Esophagus (tissue), 2 donors: ENCODE data around the gene IMMP2L. TPM values are rescaled to one million over a fixed set of nuclear protein-coding genes. Genes with fewer than 3 reads are reported as not detected.
"Not testable (repeated sequence)": the region's sequence is repeated elsewhere in the genome, so short reads cannot be mapped to it uniquely, and the experiment has no call there.

Source experiments
- H3K27ac ChIP-seq, 2 donors: one replicate each; pipeline ENCODE4 v1.5.1; 2013; ENCODE audit warnings: low read depth in 2 of 2, mild to moderate bottlenecking in 2 of 2, inconsistent platforms in 1 of 2, low read length in 1 of 2, moderate library complexity in 1 of 2
- H3K27me3 ChIP-seq, 2 donors: one replicate each; pipeline ENCODE4 v1.6.1; 2013; ENCODE audit warnings: low read length in 2 of 2, control low read depth in 1 of 2, mild to moderate bottlenecking in 1 of 2; ENCODE audit not compliant: insufficient read depth in 2 of 2, control insufficient read depth in 1 of 2
- H3K36me3 ChIP-seq, 2 donors: one replicate each; pipeline ENCODE4 v1.6.1; 2013; ENCODE audit warnings: low read length in 1 of 2; ENCODE audit not compliant: control insufficient read depth in 2 of 2, insufficient read depth in 2 of 2
- H3K4me1 ChIP-seq, 2 donors: one replicate each; pipeline ENCODE4 v1.6.1; 2013; ENCODE audit warnings: low read length in 1 of 2; ENCODE audit not compliant: control insufficient read depth in 2 of 2, insufficient read depth in 2 of 2
- H3K4me3 ChIP-seq, 2 donors: one replicate each; pipeline ENCODE4 v1.5.1; 2013; ENCODE audit warnings: low read length in 2 of 2, mild to moderate bottlenecking in 2 of 2, low read depth in 1 of 2, moderate library complexity in 1 of 2
- H3K9me3 ChIP-seq, 2 donors: one replicate each; pipeline ENCODE4 v1.6.1; 2013; ENCODE audit warnings: mild to moderate bottlenecking in 2 of 2, low read depth in 1 of 2, low read length in 1 of 2, moderate library complexity in 1 of 2; ENCODE audit not compliant: control insufficient read depth in 2 of 2, insufficient read depth in 1 of 2
- WGBS, 2 donors: extraction: QIAGEN DNeasy Blood & Tissue Kit; methylation state at CpG; one replicate each; pipeline ENCODE4 v1.1.7; 2013; 5-methylcytosine and 5-hydroxymethylcytosine counted together
- polyA plus RNA-seq, 2 donors: library from polyadenylated mRNA; stranded (reverse); fragments of 200-250 nt; gene quantifications; one replicate each; pipeline ENCODE4 v1.2.3, GENCODE V29; 2013
- donor health status: healthy with polysubstance abuse.
- donor health status: Bipolar disorder and iron deficiency.

IMMP2L gene
- polyA plus RNA-seq, 2 donors = 6.5 to 14.5 TPM

- no peaks in the 10 kb centered on the region for H3K27me3 ChIP-seq
- H3K4me1 ChIP-seq = no peaks in the 10 kb centered on the region
- H3K4me3 ChIP-seq = no peak overlapping the region
- no peaks in the 10 kb centered on the region for H3K36me3 ChIP-seq
- peaks cover 0 to 2% of the 10 kb centered on the region in 2 donors for H3K9me3 ChIP-seq
- H3K27ac ChIP-seq = no peak overlapping the region
These were observed 219.3 kb downstream of the IMMP2L start for GRCh38 chr7:111343017-111343416.

- Histone ChIP-seq H3K9me3 (peaks cover 0 to 2% of the 10 kb centered on the region in 2 donors), H3K27me3 (no peaks in the 10 kb centered on the region), H3K4me3 (no peak overlapping the region), H3K4me1 (no peaks in the 10 kb centered on the region), H3K27ac (no peak overlapping the region), H3K36me3 (no peaks in the 10 kb centered on the region)
- 59 to 64% methylated on average over 1 of the region's 1 CpG for WGBS, 2 donors
These were observed 223.3 kb downstream of the IMMP2L start for GRCh38 chr7:111339006-111339405.

GRCh38 chr7:111333010-111333409 is 229.3 kb downstream of the IMMP2L start:
- 54 to 74% methylated on average over 1 of the region's 1 CpG for WGBS, 2 donors
- H3K27me3 ChIP-seq = no peaks in the 10 kb centered on the region
- no peak overlapping the region for H3K4me3 ChIP-seq
- no peak overlapping the region for H3K27ac ChIP-seq
- H3K36me3 ChIP-seq = peaks cover 0 to 3% of the 10 kb centered on the region in 2 donors
- H3K9me3 ChIP-seq = no peaks in the 10 kb centered on the region
- no peaks in the 10 kb centered on the region for H3K4me1 ChIP-seq

- no peak overlapping the region for H3K4me3 ChIP-seq
- WGBS, 2 donors = 70 to 73% methylated on average over 1 of the region's 1 CpG
- H3K9me3 ChIP-seq = no peaks in the 10 kb centered on the region
These were observed 232.1 kb downstream of the IMMP2L start for GRCh38 chr7:111330235-111330523.

GRCh38 chr7:111329367-111330234 is 232.7 kb downstream of the IMMP2L start:
- 88 to 89% methylated on average over 5 of the region's 5 CpGs for WGBS, 2 donors
- H3K27ac ChIP-seq = no peak overlapping the region
- peaks cover 0 to 3% of the 10 kb centered on the region in 2 donors for H3K36me3 ChIP-seq
- no peaks in the 10 kb centered on the region for H3K4me1 ChIP-seq
- H3K9me3 ChIP-seq = no peaks in the 10 kb centered on the region
- no peaks in the 10 kb centered on the region for H3K27me3 ChIP-seq
- H3K4me3 ChIP-seq = no peak overlapping the region

More at GRCh38 chr7:111330235-111330523, 232.1 kb downstream of the IMMP2L start:
- Histone ChIP-seq H3K27ac (no peak overlapping the region), H3K36me3 (peaks cover 0 to 3% of the 10 kb centered on the region in 2 donors), H3K4me1 (no peaks in the 10 kb centered on the region), H3K27me3 (no peaks in the 10 kb centered on the region)

- H3K27me3 ChIP-seq = no peaks in the 10 kb centered on the region
- H3K4me3 ChIP-seq = no peak overlapping the region
- WGBS, 2 donors = 87 to 94% methylated on average over 2 of the region's 2 CpGs
- H3K9me3 ChIP-seq = no peaks in the 10 kb centered on the region
- H3K4me1 ChIP-seq = no peaks in the 10 kb centered on the region
- H3K36me3 ChIP-seq = peaks cover 0 to 2% of the 10 kb centered on the region in 2 donors
- H3K27ac ChIP-seq = no peak overlapping the region
These were observed 233.8 kb downstream of the IMMP2L start for GRCh38 chr7:111328487-111328886.

- Histone ChIP-seq H3K36me3 (no peaks in the 10 kb centered on the region), H3K9me3 (no peaks in the 10 kb centered on the region), H3K27ac (no peak overlapping the region), H3K27me3 (no peaks in the 10 kb centered on the region), H3K4me3 (no peak overlapping the region), H3K4me1 (no peaks in the 10 kb centered on the region)
These were observed 237.5 kb downstream of the IMMP2L start for GRCh38 chr7:111324776-111325175.

GRCh38 chr7:111324228-111324627 is 238.1 kb downstream of the IMMP2L start:
- Histone ChIP-seq H3K36me3 (no peaks in the 10 kb centered on the region), H3K4me3 (no peak overlapping the region), H3K9me3 (no peaks in the 10 kb centered on the region), H3K27me3 (no peaks in the 10 kb centered on the region), H3K4me1 (no peaks in the 10 kb centered on the region), H3K27ac (no peak overlapping the region)

GRCh38 chr7:111323670-111324069 is 238.6 kb downstream of the IMMP2L start:
- H3K36me3 ChIP-seq, H3K27ac ChIP-seq, H3K9me3 ChIP-seq, H3K4me1 ChIP-seq, H3K27me3 ChIP-seq, H3K4me3 ChIP-seq: not testable (repeated sequence)
- 94 to 97% methylated on average over 3 of the region's 3 CpGs for WGBS, 2 donors

- Histone ChIP-seq H3K9me3 (no peaks in the 10 kb centered on the region), H3K27ac (no peak overlapping the region), H3K4me3 (no peak overlapping the region), H3K36me3 (no peaks in the 10 kb centered on the region), H3K4me1 (no peaks in the 10 kb centered on the region), H3K27me3 (no peaks in the 10 kb centered on the region)
These were observed 242.2 kb downstream of the IMMP2L start for GRCh38 chr7:111320133-111320532.
